ENCODE data around the gene NUDT17.
"Not testable (repeated sequence)": the region's sequence is repeated elsewhere in the genome, so short reads cannot be mapped to it uniquely, and the experiment has no call there.

NUDT17 gene, protein sequence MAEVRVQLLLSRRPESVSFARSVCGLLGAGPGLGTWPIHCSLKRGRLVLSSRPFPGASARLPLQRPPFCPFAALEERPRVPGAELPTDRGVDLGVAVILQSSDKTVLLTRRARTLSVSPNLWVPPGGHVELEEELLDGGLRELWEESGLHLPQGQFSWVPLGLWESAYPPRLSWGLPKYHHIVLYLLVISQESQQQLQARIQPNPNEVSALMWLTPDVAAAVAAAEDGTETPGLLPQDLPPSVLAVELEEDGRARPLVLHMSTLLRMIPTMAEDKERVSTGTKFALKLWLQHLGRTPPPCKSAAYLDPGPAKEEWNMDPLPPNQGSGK

DNA sequence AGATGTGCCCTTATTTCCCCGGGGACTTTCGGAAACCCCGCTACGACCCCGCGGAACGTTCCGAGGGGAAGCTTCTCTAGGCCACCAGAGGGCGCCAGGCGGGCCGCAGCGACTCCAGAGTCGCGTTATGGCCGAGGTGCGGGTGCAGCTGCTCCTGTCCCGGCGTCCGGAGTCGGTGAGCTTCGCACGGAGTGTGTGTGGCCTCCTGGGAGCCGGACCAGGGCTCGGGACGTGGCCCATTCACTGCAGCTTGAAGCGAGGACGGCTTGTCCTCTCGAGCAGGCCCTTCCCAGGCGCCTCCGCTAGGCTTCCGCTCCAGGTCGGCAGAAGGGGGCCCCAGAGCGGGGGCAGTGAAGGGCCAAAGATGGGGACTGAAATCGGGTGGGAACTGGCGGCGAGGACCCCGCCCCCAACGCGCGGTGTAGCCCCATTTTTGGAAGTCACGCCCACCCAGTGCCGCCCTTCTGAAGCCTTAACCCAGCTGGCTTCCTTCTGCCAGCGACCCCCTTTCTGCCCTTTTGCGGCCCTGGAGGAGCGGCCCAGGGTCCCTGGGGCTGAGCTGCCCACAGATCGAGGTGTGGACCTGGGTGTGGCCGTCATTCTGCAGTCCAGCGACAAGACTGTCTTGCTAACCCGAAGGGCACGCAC is at the start of gene NUDT17:
Gene NUDT17, plus strand, starts transcription at position 117 of the 648 bp plus-strand sequence. Its CDS starts 11 bp downstream, at position 128.
- Histone ChIP-seq H3K27ac (ENCODE audit: low read depth, low read length) (no peak within 1 kb of the TSS), H3K36me3 (ENCODE audit: control insufficient read depth in 1 of 2, insufficient read depth in 2 of 2, low read length in 2 of 2) (peaks cover 21 to 53% of the 10 kb centered on the region in 2 donors), H3K4me3 (ENCODE audit: low read depth in 1 of 2, low read length in 2 of 2) (peak within 1 kb of the TSS; percentile 73 to 76), H3K4me1 (ENCODE audit: control insufficient read depth in 1 of 2, insufficient read depth in 2 of 2, low read length in 2 of 2) (peaks cover 4 to 15% of the 10 kb centered on the region in 2 donors), H3K27me3 (ENCODE audit: control insufficient read depth in 1 of 2, insufficient read depth in 2 of 2, low read length in 2 of 2) (no peaks in the 10 kb centered on the region), H3K9me3 (ENCODE audit: control insufficient read depth in 1 of 2, low read length in 2 of 2) (no peaks in the 10 kb centered on the region), H3K9ac (ENCODE audit: low read depth in 1 of 2, low read length in 2 of 2) (peak within 1 kb of the TSS; percentile 67 to 85)

DNA sequence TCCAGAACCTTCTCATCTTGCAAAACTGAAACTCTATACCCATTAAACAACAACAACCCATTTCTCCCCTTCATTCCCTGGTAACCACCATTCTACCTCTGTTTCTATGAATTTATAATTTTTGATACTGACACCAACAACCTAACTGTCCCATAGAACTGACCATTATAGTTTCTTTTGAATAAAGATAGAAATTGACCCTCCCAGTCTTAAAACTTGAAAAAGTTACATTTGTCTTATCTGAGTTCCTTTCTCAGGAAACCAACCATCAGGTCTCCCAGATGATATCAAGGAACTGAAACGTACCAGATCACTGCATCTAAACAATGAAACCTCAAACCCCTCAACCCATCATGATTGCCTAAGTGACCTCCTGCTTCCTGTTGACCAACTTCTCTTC is 48.7 kb upstream of the NUDT17 start:
- Histone ChIP-seq H3K4me1 (ENCODE audit: control insufficient read depth in 1 of 2, insufficient read depth in 2 of 2, low read length in 2 of 2) (no peaks in the 10 kb centered on the region), H3K9me3 (ENCODE audit: control insufficient read depth in 1 of 2, low read length in 2 of 2) (peaks cover 2 to 17% of the 10 kb centered on the region in 2 donors), H3K27me3 (ENCODE audit: control insufficient read depth in 1 of 2, insufficient read depth in 2 of 2, low read length in 2 of 2) (no peaks in the 10 kb centered on the region), H3K36me3 (ENCODE audit: control insufficient read depth in 1 of 2, insufficient read depth in 2 of 2, low read length in 2 of 2) (peaks cover 0 to 3% of the 10 kb centered on the region in 2 donors), H3K9ac (ENCODE audit: low read depth in 1 of 2, low read length in 2 of 2) (no peak overlapping the region), H3K4me3 (ENCODE audit: low read depth in 1 of 2, low read length in 2 of 2) (no peak overlapping the region), H3K27ac (ENCODE audit: low read depth, low read length) (no peak overlapping the region)

DNA sequence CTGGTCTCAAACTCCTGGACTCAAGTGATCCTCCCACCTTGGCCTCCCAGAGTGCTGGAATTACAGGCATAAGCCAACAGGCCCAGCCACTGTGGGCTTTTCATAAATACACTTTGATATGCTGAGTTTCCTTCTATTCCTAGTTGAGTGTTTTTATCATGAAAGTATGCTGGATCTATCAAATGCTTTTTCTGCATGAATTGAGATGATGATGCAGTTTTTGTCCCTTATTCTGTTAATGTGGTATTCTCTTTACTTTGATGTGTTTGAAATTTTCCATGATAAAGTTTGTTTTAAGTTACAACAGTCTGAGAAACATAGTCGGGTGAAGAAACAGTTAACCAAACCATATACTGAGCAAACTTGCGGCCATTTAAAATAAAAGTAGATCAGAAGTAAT is 45.6 kb upstream of the NUDT17 start:
- no peaks in the 10 kb centered on the region for H3K4me1 ChIP-seq (ENCODE audit: control insufficient read depth in 1 of 2, insufficient read depth in 2 of 2, low read length in 2 of 2)
- no peak overlapping the region for H3K9ac ChIP-seq (ENCODE audit: low read depth in 1 of 2, low read length in 2 of 2)
- no peaks in the 10 kb centered on the region for H3K27me3 ChIP-seq (ENCODE audit: control insufficient read depth in 1 of 2, insufficient read depth in 2 of 2, low read length in 2 of 2)
- peaks cover 0 to 3% of the 10 kb centered on the region in 2 donors for H3K36me3 ChIP-seq (ENCODE audit: control insufficient read depth in 1 of 2, insufficient read depth in 2 of 2, low read length in 2 of 2)
- H3K27ac ChIP-seq (ENCODE audit: low read depth, low read length): no peak overlapping the region
- peaks cover 2 to 17% of the 10 kb centered on the region in 2 donors for H3K9me3 ChIP-seq (ENCODE audit: control insufficient read depth in 1 of 2, low read length in 2 of 2)
- no peak overlapping the region for H3K4me3 ChIP-seq (ENCODE audit: low read depth in 1 of 2, low read length in 2 of 2)

DNA sequence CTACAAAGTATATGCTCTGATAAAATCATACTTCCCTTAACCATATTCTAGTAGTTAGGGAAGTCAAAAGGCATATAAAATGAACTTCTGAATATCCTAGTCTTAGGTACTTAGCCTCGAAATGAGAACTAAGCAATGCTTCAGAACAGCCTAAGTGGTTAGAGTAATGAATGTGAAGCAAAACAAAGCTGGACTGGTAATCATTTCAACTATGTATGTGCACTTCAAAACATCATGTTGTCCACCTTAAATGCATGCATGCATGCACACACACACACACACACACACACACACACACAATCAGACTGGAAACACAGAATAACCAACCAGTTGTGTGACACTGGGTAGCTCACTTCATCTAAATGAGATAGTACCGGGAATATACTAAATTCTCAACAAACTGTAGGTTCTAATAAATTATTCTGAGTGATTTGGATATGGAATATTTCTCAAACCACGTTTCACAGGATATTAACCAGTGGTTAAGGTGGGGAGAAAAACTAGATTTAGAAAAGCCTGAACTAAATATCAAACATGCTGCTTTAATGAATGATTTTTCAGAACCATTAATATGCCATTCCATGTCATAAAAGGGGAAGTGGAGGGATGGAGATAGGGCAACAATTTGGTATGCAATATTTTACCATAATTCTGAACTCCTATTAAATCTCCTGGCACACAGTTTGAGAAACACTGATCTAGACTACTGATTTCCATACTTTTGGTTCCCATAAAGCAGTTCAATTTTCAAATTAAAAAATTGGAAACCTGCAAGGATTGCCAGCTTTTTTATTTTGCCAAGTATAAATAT is 41.0 kb upstream of the NUDT17 start:
- Histone ChIP-seq H3K9ac (ENCODE audit: low read depth in 1 of 2, low read length in 2 of 2) (no peak overlapping the region), H3K4me3 (ENCODE audit: low read depth in 1 of 2, low read length in 2 of 2) (no peak overlapping the region), H3K9me3 (ENCODE audit: control insufficient read depth in 1 of 2, low read length in 2 of 2) (no peaks in the 10 kb centered on the region), H3K4me1 (ENCODE audit: control insufficient read depth in 1 of 2, insufficient read depth in 2 of 2, low read length in 2 of 2) (no peaks in the 10 kb centered on the region), H3K27ac (ENCODE audit: low read depth, low read length) (no peak overlapping the region), H3K36me3 (ENCODE audit: control insufficient read depth in 1 of 2, insufficient read depth in 2 of 2, low read length in 2 of 2) (no peaks in the 10 kb centered on the region), H3K27me3 (ENCODE audit: control insufficient read depth in 1 of 2, insufficient read depth in 2 of 2, low read length in 2 of 2) (no peaks in the 10 kb centered on the region)

DNA sequence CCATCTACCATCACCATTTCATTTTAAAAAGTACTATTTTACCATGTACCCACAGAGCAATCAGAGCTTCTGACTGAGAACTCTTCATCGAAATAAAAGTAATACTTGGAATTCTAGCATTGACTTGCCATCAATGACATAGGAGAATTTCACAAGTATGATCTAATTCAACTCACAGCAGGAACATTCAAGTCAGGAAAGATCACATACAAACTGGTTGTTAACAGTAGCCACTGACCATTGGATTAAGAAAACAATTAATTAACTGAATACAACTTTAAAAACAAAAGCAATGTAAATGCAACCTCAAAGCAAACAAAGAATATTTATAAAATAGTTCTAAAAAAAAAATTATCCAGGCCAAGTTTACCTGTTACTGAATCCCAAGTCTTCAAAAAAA is 40.4 kb upstream of the NUDT17 start:
- Histone ChIP-seq H3K27me3 (ENCODE audit: control insufficient read depth in 1 of 2, insufficient read depth in 2 of 2, low read length in 2 of 2) (no peaks in the 10 kb centered on the region), H3K4me3 (ENCODE audit: low read depth in 1 of 2, low read length in 2 of 2) (no peak overlapping the region), H3K4me1 (ENCODE audit: control insufficient read depth in 1 of 2, insufficient read depth in 2 of 2, low read length in 2 of 2) (no peaks in the 10 kb centered on the region), H3K27ac (ENCODE audit: low read depth, low read length) (no peak overlapping the region), H3K36me3 (ENCODE audit: control insufficient read depth in 1 of 2, insufficient read depth in 2 of 2, low read length in 2 of 2) (no peaks in the 10 kb centered on the region), H3K9me3 (ENCODE audit: control insufficient read depth in 1 of 2, low read length in 2 of 2) (no peaks in the 10 kb centered on the region), H3K9ac (ENCODE audit: low read depth in 1 of 2, low read length in 2 of 2) (no peak overlapping the region)

DNA sequence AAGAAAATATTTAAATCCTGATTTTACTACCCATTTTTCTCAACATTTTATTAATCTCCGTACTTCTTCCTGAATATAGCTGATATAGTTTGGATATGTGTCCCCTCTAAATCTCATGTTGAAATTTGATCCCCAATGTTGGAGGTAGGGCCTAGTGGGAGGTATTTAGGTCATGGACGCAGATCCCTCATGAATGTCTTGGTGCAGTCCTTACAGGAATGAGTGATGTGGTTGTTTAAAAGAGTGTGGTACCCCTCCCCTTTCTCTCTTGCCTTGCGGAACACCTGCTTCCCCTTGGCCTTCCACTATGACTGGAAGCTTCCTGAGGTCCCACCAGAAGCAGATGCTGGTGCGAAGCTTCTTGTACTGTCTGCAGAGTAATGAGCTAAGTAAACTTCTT is 39.0 kb upstream of the NUDT17 start:
- Histone ChIP-seq H3K27ac (ENCODE audit: low read depth, low read length) (no peak overlapping the region), H3K4me1 (ENCODE audit: control insufficient read depth in 1 of 2, insufficient read depth in 2 of 2, low read length in 2 of 2) (no peaks in the 10 kb centered on the region), H3K9ac (ENCODE audit: low read depth in 1 of 2, low read length in 2 of 2) (no peak overlapping the region), H3K9me3 (ENCODE audit: control insufficient read depth in 1 of 2, low read length in 2 of 2) (no peaks in the 10 kb centered on the region), H3K36me3 (ENCODE audit: control insufficient read depth in 1 of 2, insufficient read depth in 2 of 2, low read length in 2 of 2) (no peaks in the 10 kb centered on the region), H3K27me3 (ENCODE audit: control insufficient read depth in 1 of 2, insufficient read depth in 2 of 2, low read length in 2 of 2) (no peaks in the 10 kb centered on the region), H3K4me3 (ENCODE audit: low read depth in 1 of 2, low read length in 2 of 2) (no peak overlapping the region)

DNA sequence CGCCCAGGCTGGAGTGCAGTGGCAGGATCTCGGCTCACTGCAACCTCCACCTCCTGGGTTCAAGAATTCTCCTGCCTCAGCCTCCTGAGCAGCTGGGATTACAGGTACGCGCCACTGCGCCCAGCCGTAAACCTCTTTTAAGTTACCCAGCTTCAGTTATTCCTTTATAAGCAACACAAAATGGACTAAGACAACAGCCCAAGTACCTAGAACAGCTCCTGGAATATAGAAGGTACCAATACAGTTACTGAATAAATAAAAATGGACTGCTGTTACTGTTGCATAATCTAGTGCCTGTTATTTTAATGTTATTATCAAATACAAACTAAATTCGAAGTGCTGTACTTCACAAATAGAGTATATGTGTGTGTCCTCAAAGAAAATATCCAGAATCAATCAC is 38.6 kb upstream of the NUDT17 start:
- Histone ChIP-seq H3K9me3 (ENCODE audit: control insufficient read depth in 1 of 2, low read length in 2 of 2) (no peaks in the 10 kb centered on the region), H3K4me1 (ENCODE audit: control insufficient read depth in 1 of 2, insufficient read depth in 2 of 2, low read length in 2 of 2) (no peaks in the 10 kb centered on the region), H3K36me3 (ENCODE audit: control insufficient read depth in 1 of 2, insufficient read depth in 2 of 2, low read length in 2 of 2) (no peaks in the 10 kb centered on the region), H3K27ac (ENCODE audit: low read depth, low read length) (no peak overlapping the region), H3K9ac (ENCODE audit: low read depth in 1 of 2, low read length in 2 of 2) (no peak overlapping the region), H3K4me3 (ENCODE audit: low read depth in 1 of 2, low read length in 2 of 2) (no peak overlapping the region), H3K27me3 (ENCODE audit: control insufficient read depth in 1 of 2, insufficient read depth in 2 of 2, low read length in 2 of 2) (no peaks in the 10 kb centered on the region)

DNA sequence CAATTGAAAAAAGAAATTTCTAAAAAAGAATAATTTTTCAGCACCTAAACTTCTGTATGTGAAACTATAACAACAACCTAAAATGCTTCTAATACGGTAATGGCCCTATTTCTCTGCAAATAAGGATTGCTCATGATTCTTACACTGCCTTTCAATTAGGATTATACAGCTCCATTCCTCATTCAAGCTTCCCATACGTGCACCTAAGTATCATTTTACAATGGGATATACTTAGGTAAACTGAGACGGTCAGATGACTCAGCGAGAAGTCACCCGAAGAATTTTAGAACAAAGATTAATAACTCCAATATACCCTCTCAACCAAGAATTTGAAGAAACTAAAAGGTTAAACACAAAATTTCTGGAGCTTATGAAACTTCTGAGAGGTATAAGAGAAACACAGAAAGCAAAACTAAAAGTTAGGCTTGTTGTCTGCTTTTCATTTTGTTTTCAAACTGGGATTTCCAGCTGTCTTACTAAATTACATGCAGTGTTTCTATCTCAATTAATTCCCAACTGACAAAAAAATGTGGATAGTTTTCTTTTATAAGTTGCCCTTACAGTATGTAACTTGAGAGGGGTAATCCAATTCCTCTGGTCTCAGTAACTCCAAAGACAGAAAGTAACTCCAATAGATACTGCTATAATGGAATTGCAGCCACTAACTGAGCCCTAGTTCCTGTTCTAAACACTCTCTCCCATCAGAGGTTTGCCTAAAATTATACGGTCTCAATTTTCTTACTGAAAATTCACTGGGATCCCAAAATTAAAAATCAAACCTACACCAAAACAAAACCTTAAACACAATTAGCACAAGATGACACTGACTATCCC is 32.2 kb upstream of the NUDT17 start:
- not testable (repeated sequence) for H3K4me1 ChIP-seq (ENCODE audit: control insufficient read depth in 1 of 2, insufficient read depth in 2 of 2, low read length in 2 of 2); H3K27me3 ChIP-seq (ENCODE audit: control insufficient read depth in 1 of 2, insufficient read depth in 2 of 2, low read length in 2 of 2); H3K36me3 ChIP-seq (ENCODE audit: control insufficient read depth in 1 of 2, insufficient read depth in 2 of 2, low read length in 2 of 2); H3K4me3 ChIP-seq (ENCODE audit: low read depth in 1 of 2, low read length in 2 of 2); H3K9ac ChIP-seq (ENCODE audit: low read depth in 1 of 2, low read length in 2 of 2); H3K9me3 ChIP-seq (ENCODE audit: control insufficient read depth in 1 of 2, low read length in 2 of 2); H3K27ac ChIP-seq (ENCODE audit: low read depth, low read length)

DNA sequence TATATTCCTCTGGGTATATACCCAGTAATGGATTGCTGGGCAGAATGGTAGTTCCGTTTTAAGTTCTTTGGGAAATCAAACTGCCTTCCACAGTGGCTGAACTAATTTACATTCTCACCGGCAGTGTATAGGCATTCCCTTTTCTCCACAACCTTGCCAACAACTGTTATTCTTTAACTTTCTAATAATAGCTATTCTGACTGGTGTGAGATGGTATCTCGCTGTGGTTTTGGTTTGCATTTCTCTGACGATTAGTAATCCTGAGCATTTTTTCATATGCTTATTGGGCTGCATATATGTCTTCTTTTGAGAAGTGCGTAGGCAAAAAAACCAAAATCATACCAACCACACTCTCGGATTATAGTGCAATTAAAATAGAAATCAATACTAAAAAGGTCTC is 27.3 kb upstream of the NUDT17 start:
- not testable (repeated sequence) for H3K36me3 ChIP-seq (ENCODE audit: control insufficient read depth in 1 of 2, insufficient read depth in 2 of 2, low read length in 2 of 2); H3K4me1 ChIP-seq (ENCODE audit: control insufficient read depth in 1 of 2, insufficient read depth in 2 of 2, low read length in 2 of 2); H3K9me3 ChIP-seq (ENCODE audit: control insufficient read depth in 1 of 2, low read length in 2 of 2); H3K27ac ChIP-seq (ENCODE audit: low read depth, low read length); H3K4me3 ChIP-seq (ENCODE audit: low read depth in 1 of 2, low read length in 2 of 2); H3K27me3 ChIP-seq (ENCODE audit: control insufficient read depth in 1 of 2, insufficient read depth in 2 of 2, low read length in 2 of 2); H3K9ac ChIP-seq (ENCODE audit: low read depth in 1 of 2, low read length in 2 of 2)

All from duodenal mucosa (tissue), 2 donors.